WTC11 (cell line): Measurements from ENCODE around the gene ATP5IF1. TPM values are rescaled to one million over a fixed set of nuclear protein-coding genes. Genes with fewer than 3 reads are reported as not detected.

Experiments
- ATAC-seq: fragments of 200-7000 bp; cut with Tn5 transposase; 2 replicates; pipeline ENCODE4 v1.10.0; 2021; ENCODE audit warnings: mild to moderate bottlenecking, moderate library complexity
- Bru-seq: library from RNA; stranded (reverse); fragments of 400-500 nt; gene quantifications from one replicate; lab custom pipeline; 2021; lab: Mats Ljungman, UMichigan
- CTCF ChIA-PET: fragments of 300-600 bp; sonication (Branson Sonifier 250); formaldehyde crosslinking; loops from one replicate; lab custom pipeline; 2021; ENCODE audit warnings: antibody characterized with exemption; lab: Charles Lee
- POLR2A ChIA-PET: fragments of 350-600 bp; sonication (Branson Sonifier 250); formaldehyde crosslinking; loops from one replicate; lab custom pipeline; 2021; ENCODE audit warnings: antibody characterized with exemption; lab: Charles Lee
- DNase-seq: peaks from one replicate; pipeline ENCODE4 v3.0.0; 2021; ENCODE audit warnings: low spot score
- H3K27ac Mint-ChIP-seq: 2 replicates; pipeline ENCODE4 v1.8.0; 2021; ENCODE audit warnings: mixed read lengths
- H3K27me3 Mint-ChIP-seq: 2 replicates; pipeline ENCODE4 v1.8.0; 2021; ENCODE audit warnings: low read depth, mild to moderate bottlenecking, moderate library complexity, mixed read lengths
- H3K36me3 Mint-ChIP-seq: 2 replicates; pipeline ENCODE4 v1.8.0; 2021; ENCODE audit warnings: mixed read lengths
- H3K4me1 Mint-ChIP-seq: 2 replicates; pipeline ENCODE4 v1.8.0; 2022; ENCODE audit warnings: mixed read lengths
- H3K4me3 Mint-ChIP-seq: 2 replicates; pipeline ENCODE4 v1.8.0; 2021; ENCODE audit warnings: mild to moderate bottlenecking, moderate library complexity, mixed read lengths
- H3K9me3 Mint-ChIP-seq: 2 replicates; pipeline ENCODE4 v1.8.0; 2021; ENCODE audit warnings: mixed read lengths
- CDX4 ChIP-seq: fragments of 250-450 bp; sonication (Bioruptor Pico); IDR thresholded peaks from 2 replicates; pipeline ENCODE4 v1.9.0; 2021; ENCODE audit warnings: moderate library complexity, mild to moderate bottlenecking, inconsistent platforms, borderline replicate concordance
- CTCF ChIP-seq: fragments of 200-600 bp; IDR thresholded peaks from 2 replicates; pipeline ENCODE4 v1.8.0; 2022; ENCODE audit warnings: antibody characterized with exemption
- E2F4 ChIP-seq: sonication (generic); formaldehyde crosslinking; IDR thresholded peaks from 2 replicates; pipeline ENCODE4 v1.8.1; 2022; ENCODE audit warnings: low read depth, mild to moderate bottlenecking, moderate library complexity, missing genetic modification reagents, borderline replicate concordance
- GABPB1 ChIP-seq: sonication (generic); formaldehyde crosslinking; IDR thresholded peaks from 2 replicates; pipeline ENCODE4 v1.8.1; 2023; ENCODE audit warnings: mild to moderate bottlenecking, missing genetic modification reagents
- HMGA2 ChIP-seq: fragments of 250-450 bp; sonication (Bioruptor Pico); IDR thresholded peaks from 2 replicates; pipeline ENCODE4 v1.4.0; 2021; ENCODE audit warnings: mild to moderate bottlenecking, moderate library complexity
- HMGXB4 ChIP-seq: sonication (generic); formaldehyde crosslinking; IDR thresholded peaks from 2 replicates; pipeline ENCODE4 v1.8.1; 2023; ENCODE audit warnings: mild to moderate bottlenecking, moderate library complexity, missing genetic modification reagents
- OVOL2 ChIP-seq: fragments of 250-450 bp; sonication (Bioruptor Pico); IDR thresholded peaks from 2 replicates; pipeline ENCODE4 v1.9.0; 2021; ENCODE audit warnings: mild to moderate bottlenecking, borderline replicate concordance
- PRDM15 ChIP-seq: sonication (generic); formaldehyde crosslinking; IDR thresholded peaks from 2 replicates; pipeline ENCODE4 v1.8.0; 2022; ENCODE audit warnings: missing genetic modification reagents
- PREB ChIP-seq: sonication (generic); formaldehyde crosslinking; IDR thresholded peaks from 2 replicates; pipeline ENCODE4 v1.8.1; 2022; ENCODE audit warnings: mild to moderate bottlenecking, missing genetic modification reagents, moderate library complexity, borderline replicate concordance
- SMAD4 ChIP-seq: sonication (generic); formaldehyde crosslinking; IDR thresholded peaks from 2 replicates; pipeline ENCODE4 v1.8.0; 2022; ENCODE audit warnings: mild to moderate bottlenecking, missing genetic modification reagents
- SP1 ChIP-seq: sonication (generic); formaldehyde crosslinking; conservative IDR thresholded peaks from 2 replicates; pipeline ENCODE4 v1.8.1; 2022; ENCODE audit warnings: missing genetic modification reagents
- TCF7 ChIP-seq: sonication (generic); formaldehyde crosslinking; IDR thresholded peaks from 2 replicates; pipeline ENCODE4 v1.8.0; 2022; ENCODE audit warnings: mild to moderate bottlenecking, low read depth, missing genetic modification reagents, moderate library complexity
- TEAD4 ChIP-seq: sonication (generic); formaldehyde crosslinking; IDR thresholded peaks from 2 replicates; pipeline ENCODE4 v1.8.0; 2022; ENCODE audit warnings: mild to moderate bottlenecking, missing genetic modification reagents
- TP53 ChIP-seq: sonication (generic); formaldehyde crosslinking; IDR thresholded peaks from 2 replicates; pipeline ENCODE4 v1.8.1; 2023; ENCODE audit warnings: mild to moderate bottlenecking, missing genetic modification reagents
- USF1 ChIP-seq: sonication (generic); formaldehyde crosslinking; IDR thresholded peaks from 2 replicates; pipeline ENCODE4 v1.8.0; 2022; ENCODE audit warnings: mild to moderate bottlenecking, missing genetic modification reagents
- ZBTB43 ChIP-seq: sonication (generic); formaldehyde crosslinking; IDR thresholded peaks from 2 replicates; pipeline ENCODE4 v1.8.1; 2023; ENCODE audit warnings: mild to moderate bottlenecking, missing genetic modification reagents
- ZMAT4 ChIP-seq: fragments of 250-450 bp; sonication (Bioruptor Pico); IDR thresholded peaks from 2 replicates; pipeline ENCODE4 v1.9.0; 2021; ENCODE audit warnings: mild to moderate bottlenecking
- ZNF317 ChIP-seq: sonication (generic); formaldehyde crosslinking; IDR thresholded peaks from 2 replicates; pipeline ENCODE4 v1.8.1; 2023; ENCODE audit warnings: low read depth, mild to moderate bottlenecking, moderate library complexity, missing genetic modification reagents, borderline replicate concordance
- ZNF396 ChIP-seq: fragments of 250-450 bp; sonication (Bioruptor Pico); IDR thresholded peaks from 2 replicates; pipeline ENCODE4 v1.8.0; 2021; ENCODE audit warnings: mild to moderate bottlenecking, moderate library complexity, borderline replicate concordance
- long read RNA-seq, 3 experiments: library from RNA in 1 of 3; library from capped mRNA in 1 of 3; library from polyadenylated mRNA in 1 of 3; unstranded in 2 of 3; stranded (forward) in 1 of 3; transcript quantifications; one replicate each; pipeline ENCODE4 v2.0.0, GENCODE V29; 2021
- total RNA-seq: library from RNA; stranded (reverse); gene quantifications from 3 replicates; pipeline ENCODE4 v1.2.3, GENCODE V29; 2021

Gene ATP5IF1
- total RNA-seq, result 201 to 245 TPM (median 228 TPM) in 3 replicates
- Bru-seq, nascent RNA, result percentile 91 among the genes with signal in this experiment
- long read RNA-seq, experiment 1, transcript ATP5IF1-201 (3 exons, 494 nt), result major isoform, 165 of 210 reads
- long read RNA-seq, experiment 1, transcript ATP5IF1-202 (2 exons, 1,855 nt), result minor isoform, 32 of 210 reads
- long read RNA-seq, experiment 1, partial matches to known transcripts, result 1 of 210 reads
- long read RNA-seq, experiment 1, other reads (novel, unspliced or antisense), result 12 of 210 reads
- long read RNA-seq, experiment 2, transcript ATP5IF1-201 (3 exons, 494 nt), result major isoform, 269 of 293 reads
- long read RNA-seq, experiment 2, transcript ATP5IF1-202 (2 exons, 1,855 nt), result minor isoform, 10 of 293 reads
- long read RNA-seq, experiment 2, partial matches to known transcripts, result 7 of 293 reads
- long read RNA-seq, experiment 2, other reads (novel, unspliced or antisense), result 7 of 293 reads
- long read RNA-seq, experiment 3, transcript ATP5IF1-202 (2 exons, 1,855 nt), result major isoform, 25 of 32 reads
- long read RNA-seq, experiment 3, transcript ATP5IF1-201 (3 exons, 494 nt), result minor isoform, 7 of 32 reads
- long read RNA-seq, experiment 3, partial matches to known transcripts, result 0 of 32 reads
- long read RNA-seq, experiment 3, other reads (novel, unspliced or antisense), result 0 of 32 reads

- ATAC-seq (peak; percentile 97), DNase-seq (peak; percentile 95)
- Mint-ChIP-seq H3K27ac (no peak within 1 kb of the TSS), H3K9me3 (no peaks in the 10 kb centered on the region), H3K27me3 (no peaks in the 10 kb centered on the region), H3K36me3 (peaks cover 4% of the 10 kb centered on the region), H3K4me3 (no peak within 1 kb of the TSS), H3K4me1 (peaks cover 8% of the 10 kb centered on the region)
- ChIA-PET POLR2A (interaction anchor here (0.6 to 1.6 kb wide), 12 partner anchors 9 to 408 kb away, joined by 3 to 12 read pairs (median 4); partner anchors contain the start of genes PHACTR4 and SESN2), CTCF (interaction anchor here (0.6 to 3.1 kb wide), 5 partner anchors 12 to 641 kb away, joined by 3 to 36 read pairs (median 4); no protein-coding TSS in a partner anchor)
- TF ChIP-seq HMGA2 (CRISPR knock-in tag) (no peak), GABPB1 (CRISPR knock-in tag) (peak; percentile 54; the same call in 1 of the 2 replicates), OVOL2 (CRISPR knock-in tag) (no peak), ZMAT4 (no peak), HMGXB4 (peak; percentile 92), E2F4 (CRISPR knock-in tag) (peak; percentile 61; the same call in 1 of the 2 replicates), TCF7 (CRISPR knock-in tag) (peak; percentile 86; the same call in 1 of the 2 replicates), CDX4 (CRISPR knock-in tag) (no peak), TP53 (CRISPR knock-in tag) (no peak), USF1 (CRISPR knock-in tag) (peak; percentile 27; the same call in 1 of the 2 replicates), PREB (CRISPR knock-in tag) (no peak), ZBTB43 (CRISPR knock-in tag) (0 out of 2 replicates have a peak, but pooled peaks have one; percentile 43), CTCF (no peak), ZNF317 (CRISPR knock-in tag) (no peak), SMAD4 (CRISPR knock-in tag) (no peak), SP1 (CRISPR knock-in tag) (peak; percentile 73), PRDM15 (CRISPR knock-in tag) (peak; percentile 40; the same call in 1 of the 2 replicates), ZNF396 (CRISPR knock-in tag) (no peak), TEAD4 (CRISPR knock-in tag) (0 out of 2 replicates have a peak, but pooled peaks have one; percentile 48)
Observed at GRCh38 chr1:28235755-28236655, at the start of gene ATP5IF1. Gene ATP5IF1, plus strand, starts transcription at chr1:28236124. Its CDS starts 60 bp downstream, at chr1:28236184.
